MM.1S (cell line): ENCODE data around the gene GPATCH8.

Experiments used
- DNase-seq: peaks from one replicate; pipeline ENCODE4 v3.0.0-alpha.2; 2015
- H2AFZ ChIP-seq: fragments of 300-600 bp; sonication (generic); 2 replicates; pipeline ENCODE4 v1.6.0; 2016; ENCODE audit warnings: antibody characterized with exemption, low read length
- H3F3A ChIP-seq: fragments of 300-600 bp; sonication (generic); 2 replicates; pipeline ENCODE4 v1.6.1; 2016; ENCODE audit warnings: mild to moderate bottlenecking, antibody characterized with exemption, low read length, moderate library complexity, mixed read lengths; ENCODE audit not compliant: insufficient read depth
- H3K27ac ChIP-seq: fragments of 300-600 bp; sonication (generic); 2 replicates; pipeline ENCODE4 v1.5.1; 2016; ENCODE audit warnings: mild to moderate bottlenecking, low read length
- H3K27me3 ChIP-seq: fragments of 300-600 bp; sonication (generic); replicated peaks from 2 replicates; pipeline ENCODE4 v1.6.0; 2016; ENCODE audit warnings: low read length; ENCODE audit not compliant: insufficient read depth
- H3K36me3 ChIP-seq: fragments of 300-600 bp; sonication (generic); replicated peaks from 2 replicates; pipeline ENCODE4 v1.6.1; 2016; ENCODE audit warnings: mild to moderate bottlenecking, low read length, mixed read lengths; ENCODE audit not compliant: insufficient read depth
- H3K4me1 ChIP-seq: fragments of 300-600 bp; sonication (generic); 2 replicates; pipeline ENCODE4 v1.6.1; 2016; ENCODE audit warnings: low read length, mixed read lengths
- H3K4me2 ChIP-seq: fragments of 300-600 bp; sonication (generic); 2 replicates; pipeline ENCODE4 v1.6.0; 2016; ENCODE audit warnings: low read depth, low read length
- H3K4me3 ChIP-seq: fragments of 300-600 bp; sonication (generic); 2 replicates; pipeline ENCODE4 v1.5.1; 2016; ENCODE audit warnings: low read length, mixed read lengths
- H3K79me2 ChIP-seq: fragments of 300-600 bp; sonication (generic); 2 replicates; pipeline ENCODE4 v1.6.1; 2016; ENCODE audit warnings: mixed run types, low read length, mixed read lengths
- H3K9ac ChIP-seq: fragments of 300-600 bp; sonication (generic); 2 replicates; pipeline ENCODE4 v1.6.1; 2016; ENCODE audit warnings: low read length, mixed read lengths
- H3K9me2 ChIP-seq: fragments of 300-600 bp; sonication (generic); replicated peaks from 2 replicates; pipeline ENCODE4 v1.6.1; 2016; ENCODE audit warnings: mild to moderate bottlenecking, low read length, mixed read lengths; ENCODE audit not compliant: insufficient read depth
- H3K9me3 ChIP-seq: fragments of 300-600 bp; sonication (generic); replicated peaks from 2 replicates; pipeline ENCODE4 v1.6.1; 2016; ENCODE audit warnings: mild to moderate bottlenecking, low read length, mixed read lengths; ENCODE audit not compliant: insufficient read depth
- H4K20me1 ChIP-seq: fragments of 300-600 bp; sonication (generic); 2 replicates; pipeline ENCODE4 v1.6.1; 2016; ENCODE audit warnings: mild to moderate bottlenecking, low read length, moderate library complexity, mixed read lengths; ENCODE audit not compliant: insufficient read depth
- CTCF ChIP-seq: fragments of 300-600 bp; sonication (generic); IDR thresholded peaks from 2 replicates; pipeline ENCODE4 v1.5.1; 2016; ENCODE audit warnings: antibody characterized with exemption, low read length, mixed read lengths
- EZH2 ChIP-seq: fragments of 300-600 bp; sonication (generic); optimal IDR thresholded peaks from 2 replicates; pipeline ENCODE3; 2017; ENCODE audit warnings: low read depth, mild to moderate bottlenecking, antibody characterized with exemption, low read length, mixed read lengths
- EZH2phosphoT487 ChIP-seq: fragments of 300-600 bp; sonication (generic); IDR thresholded peaks from 2 replicates; pipeline ENCODE4 v1.6.1; 2018; ENCODE audit warnings: antibody characterized with exemption, low read length

Gene GPATCH8

GRCh38 chr17:44414394-44415155 is 88.6 kb downstream of the GPATCH8 start:
- Histone ChIP-seq H3K36me3 (no peaks in the 10 kb centered on the region; the same call in 1 of the 2 replicates), H3K4me3 (no peak overlapping the region), H3K9ac (no peak overlapping the region), H3K9me2 (no peaks in the 10 kb centered on the region), H3K4me1 (no peaks in the 10 kb centered on the region), H3F3A (no peaks in the 10 kb centered on the region), H4K20me1 (no peaks in the 10 kb centered on the region), H3K79me2 (no peaks in the 10 kb centered on the region), H3K27ac (no peak overlapping the region), H3K27me3 (no peaks in the 10 kb centered on the region), H2AFZ (no peak overlapping the region), H3K4me2 (no peak overlapping the region), H3K9me3 (no peaks in the 10 kb centered on the region)
- TF ChIP-seq EZH2 (no peak), CTCF (no peak), EZH2phosphoT487 (no peak)
- no peak for DNase-seq

- H4K20me1 ChIP-seq, result no peaks in the 10 kb centered on the region
- no peak overlapping the region for H3K27ac ChIP-seq
- no peaks in the 10 kb centered on the region for H3K4me1 ChIP-seq
- no peaks in the 10 kb centered on the region for H3F3A ChIP-seq
- no peaks in the 10 kb centered on the region for H3K27me3 ChIP-seq
- no peak for TF ChIP-seq CTCF
- TF ChIP-seq EZH2, result no peak
- no peak for TF ChIP-seq EZH2phosphoT487
- no peaks in the 10 kb centered on the region for H3K9me2 ChIP-seq
- no peak for DNase-seq
- H2AFZ ChIP-seq, result no peak overlapping the region
- no peak overlapping the region for H3K4me2 ChIP-seq
- no peak overlapping the region for H3K9ac ChIP-seq
- H3K4me3 ChIP-seq, result no peak overlapping the region
- no peaks in the 10 kb centered on the region for H3K36me3 ChIP-seq
- H3K9me3 ChIP-seq, result no peaks in the 10 kb centered on the region
- 0 out of 2 replicates have a peak, but pooled peaks cover 3% of the 10 kb centered on the region for H3K79me2 ChIP-seq
Observed at GRCh38 chr17:44409309-44410028, 93.7 kb downstream of the GPATCH8 start.

GRCh38 chr17:44408786-44409185 is 94.4 kb downstream of the GPATCH8 start:
- no peak overlapping the region for H3K9ac ChIP-seq
- H3K27me3 ChIP-seq, result no peaks in the 10 kb centered on the region
- no peaks in the 10 kb centered on the region for H3K36me3 ChIP-seq
- H3K27ac ChIP-seq, result no peak overlapping the region
- no peaks in the 10 kb centered on the region for H3K4me1 ChIP-seq
- H3K9me3 ChIP-seq, result no peaks in the 10 kb centered on the region
- H3K4me3 ChIP-seq, result no peak overlapping the region
- TF ChIP-seq EZH2 (no peak), CTCF (no peak), EZH2phosphoT487 (no peak)
- 0 out of 2 replicates have a peak, but pooled peaks cover 3% of the 10 kb centered on the region for H3K79me2 ChIP-seq
- H3F3A ChIP-seq, result no peaks in the 10 kb centered on the region; the same call in 1 of the 2 replicates
- H3K4me2 ChIP-seq, result no peak overlapping the region
- no peak for DNase-seq
- H3K9me2 ChIP-seq, result no peaks in the 10 kb centered on the region
- no peaks in the 10 kb centered on the region for H4K20me1 ChIP-seq
- no peak overlapping the region for H2AFZ ChIP-seq
